Posterior vena cava (tissue), 2 donors: ENCODE measurements around the gene OGFR. TPM values are rescaled to one million over a fixed set of nuclear protein-coding genes. Genes with fewer than 3 reads are reported as not detected.

Source experiments
- DNase-seq: peaks from one replicate; pipeline ENCODE4 v3.0.0-alpha.2; 2020; ENCODE audit warnings: low spot score
- intact Hi-C, 2 donors: fragments of 100-400 bp; cut with DNase I; formaldehyde crosslinking; loops; one replicate each; pipeline versions ENCODE4 v1.14.1 to v1.14.2; 2022 to 2023
- total RNA-seq, 2 donors: library from RNA; stranded (reverse); fragmentation: NEBNext Ultra II Directional; extraction: Animal tissue kit (Norgen Biotek cat#: 25700); gene quantifications; one replicate each; pipeline ENCODE4 v1.2.1, GENCODE V29; 2021
- donor health status: DM: yes; HTN: yes; CAD: no.
- donor health status: DM: yes; HTN: yes; CAD: no.

OGFR gene
- total RNA-seq, 2 donors from 2014 or later, result 27.7 to 29.4 TPM

- intact Hi-C loops, result no loop called here
- DNase-seq, result no peak
These were observed 24.0 kb downstream of the OGFR start for GRCh38 chr20:62828511-62829230.

GRCh38 chr20:62829231-62830230, 24.9 kb downstream of the OGFR start:
- no peak for DNase-seq
- intact Hi-C loops, result no loop called here

DNA sequence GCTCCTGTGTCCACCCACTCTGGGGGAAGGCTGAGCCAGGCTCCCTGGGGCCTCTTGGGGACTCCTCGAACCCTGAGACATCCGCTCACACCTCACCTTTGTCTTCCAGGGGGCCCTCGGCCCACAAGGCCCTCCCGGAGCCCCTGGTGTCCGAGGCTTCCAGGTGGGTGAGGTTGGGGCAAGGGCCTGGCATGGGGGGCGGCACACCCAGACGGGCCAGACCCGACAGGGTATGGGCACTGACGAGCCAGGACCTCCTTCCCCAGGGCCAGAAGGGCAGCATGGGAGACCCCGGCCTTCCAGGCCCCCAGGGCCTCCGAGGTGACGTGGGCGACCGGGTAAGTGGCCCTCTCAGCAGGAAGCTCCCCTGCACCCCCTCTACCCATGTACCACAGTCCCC, 25.6 kb downstream of the OGFR start:
- no peak for DNase-seq
- intact Hi-C loops, result no loop called here

DNA sequence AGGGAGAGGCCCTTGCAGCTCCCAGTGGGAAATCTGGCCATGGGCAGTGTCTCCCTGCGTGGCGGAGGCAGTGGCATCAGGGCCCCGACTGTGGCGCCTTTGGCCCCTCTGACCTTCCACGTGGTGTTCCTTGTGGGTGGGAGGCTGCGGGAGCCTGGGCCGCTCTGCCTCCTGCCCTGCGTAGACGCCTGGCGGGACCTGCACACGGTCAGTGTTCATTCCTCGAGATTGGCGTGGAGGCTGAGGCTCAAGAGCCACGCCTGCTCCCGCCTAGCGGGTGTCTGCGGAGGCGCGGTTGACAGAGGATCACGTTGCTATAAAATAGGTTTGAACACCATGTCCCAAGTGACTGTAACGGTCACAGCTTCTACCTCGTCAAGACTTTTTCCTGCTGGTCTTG, 26.2 kb downstream of the OGFR start:
- intact Hi-C loops, result no loop called here
- DNase-seq, result no peak

DNA sequence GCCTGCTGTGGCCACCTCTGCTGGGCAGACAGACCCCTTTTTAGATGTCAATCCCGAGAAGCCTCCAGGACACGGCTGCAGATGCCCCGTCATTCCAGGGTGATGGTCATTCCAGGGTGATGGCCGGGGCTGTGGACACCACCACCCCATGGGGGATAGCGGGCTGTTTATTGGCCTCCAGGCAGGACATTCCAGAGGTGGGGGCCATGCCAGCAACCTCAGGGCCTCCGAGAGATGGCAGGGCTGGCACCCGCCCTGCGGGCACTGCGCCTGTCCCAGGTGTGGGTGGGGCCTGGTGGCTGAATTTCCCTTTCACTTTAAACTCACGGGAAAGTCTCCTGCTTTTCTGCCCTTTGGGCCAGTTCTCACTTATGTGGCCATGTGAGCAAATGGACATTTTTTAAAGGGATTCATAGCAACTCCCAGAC, 26.7 kb downstream of the OGFR start:
- no peak for DNase-seq
- intact Hi-C loops, result no loop called here

DNA sequence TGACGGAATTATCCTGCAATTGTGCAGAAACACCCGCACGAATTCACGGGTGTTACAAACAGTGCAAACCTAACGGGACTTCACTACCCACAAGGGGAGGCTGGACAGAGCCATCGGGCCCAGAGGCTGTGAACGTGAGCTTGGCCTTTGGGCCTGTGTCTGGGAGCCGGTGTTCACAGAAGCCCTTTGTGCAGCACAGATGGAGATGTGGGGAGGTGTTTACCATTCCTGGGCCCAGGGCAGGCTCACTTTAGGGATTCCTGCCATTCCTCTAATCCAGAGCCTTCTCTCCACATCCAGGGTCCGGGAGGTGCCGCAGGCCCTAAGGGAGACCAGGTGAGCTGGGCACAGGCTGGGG, 27.2 kb downstream of the OGFR start:
- no peak for DNase-seq
- intact Hi-C loops, result no loop called here

GRCh38 chr20:62832212-62832922, 27.7 kb downstream of the OGFR start:
- intact Hi-C loops, result no loop called here
- DNase-seq, result no peak

- intact Hi-C loops, result no loop called here
- no peak for DNase-seq
These were observed 28.3 kb downstream of the OGFR start for GRCh38 chr20:62832951-62833391.

DNA sequence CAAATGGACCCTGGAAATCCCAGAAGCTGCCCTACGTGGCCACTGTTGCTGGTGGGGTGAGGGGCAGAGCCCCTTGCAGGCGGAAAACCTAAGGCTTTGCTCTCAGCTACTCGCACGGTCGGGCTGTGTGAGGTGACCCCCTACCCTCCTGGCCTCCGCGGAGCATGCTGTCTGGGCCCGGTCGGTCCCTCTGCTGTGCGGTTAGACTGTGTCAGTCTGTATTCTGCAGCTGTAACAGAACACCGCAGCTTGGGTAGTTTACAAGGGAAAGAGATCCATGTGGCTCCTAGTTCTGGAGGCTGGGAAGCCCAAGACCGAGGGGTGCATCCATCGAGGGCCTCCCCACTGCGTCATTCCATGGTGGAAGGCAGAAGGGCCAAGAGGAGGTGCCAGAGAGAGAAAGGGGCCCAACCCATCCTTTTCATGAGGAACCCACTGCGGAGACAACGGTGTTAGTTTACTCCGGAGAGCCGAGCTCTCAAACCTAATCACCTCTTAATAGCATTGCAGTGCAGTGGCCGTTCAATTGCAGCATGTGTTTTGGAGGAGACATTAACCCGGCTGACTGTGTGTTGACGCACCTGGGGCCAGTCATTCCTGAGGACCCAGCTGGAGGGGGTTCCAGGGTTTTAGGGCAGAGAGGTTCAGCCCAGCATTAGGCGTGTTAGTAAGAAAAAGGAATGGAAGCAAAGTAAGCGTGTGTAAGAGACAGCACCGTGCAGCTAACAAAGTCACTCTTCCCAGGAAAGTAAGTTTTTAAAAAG, 30.5 kb downstream of the OGFR start:
- intact Hi-C loops, result no loop called here
- no peak for DNase-seq

- intact Hi-C loops, result no loop called here
- no peak for DNase-seq
These were observed 31.6 kb downstream of the OGFR start for GRCh38 chr20:62835931-62836861.

DNA sequence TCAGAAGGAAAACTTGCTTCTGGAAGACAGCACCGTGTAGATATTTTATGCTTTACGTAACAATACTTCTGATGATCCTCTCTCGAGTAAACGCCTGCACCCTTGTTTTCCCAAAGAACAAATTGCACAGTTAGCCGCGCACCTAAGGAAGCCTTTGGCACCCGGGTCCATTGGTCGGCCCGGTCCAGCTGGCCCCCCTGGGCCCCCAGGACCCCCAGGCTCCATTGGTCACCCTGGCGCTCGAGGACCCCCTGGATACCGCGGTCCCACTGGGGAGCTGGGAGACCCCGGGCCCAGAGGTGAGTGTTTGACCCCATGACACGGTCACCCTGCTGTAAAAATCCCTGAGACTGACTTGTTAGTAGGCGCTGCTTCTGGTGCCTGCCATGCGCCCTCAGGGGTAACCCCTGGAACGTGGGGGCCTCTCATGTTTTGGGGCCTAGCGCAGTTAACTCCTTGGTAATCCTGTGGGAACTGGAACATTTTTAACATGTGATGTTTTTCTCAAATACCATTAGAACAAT, 32.4 kb downstream of the OGFR start:
- intact Hi-C loops, result no loop called here
- no peak for DNase-seq

- DNase-seq, result no peak
- intact Hi-C loops, result no loop called here
These were observed 33.1 kb downstream of the OGFR start for GRCh38 chr20:62837790-62838127.

GRCh38 chr20:62838128-62838891, 33.7 kb downstream of the OGFR start:
- peak; percentile 76 for DNase-seq
- intact Hi-C loops, result no loop called here

DNA sequence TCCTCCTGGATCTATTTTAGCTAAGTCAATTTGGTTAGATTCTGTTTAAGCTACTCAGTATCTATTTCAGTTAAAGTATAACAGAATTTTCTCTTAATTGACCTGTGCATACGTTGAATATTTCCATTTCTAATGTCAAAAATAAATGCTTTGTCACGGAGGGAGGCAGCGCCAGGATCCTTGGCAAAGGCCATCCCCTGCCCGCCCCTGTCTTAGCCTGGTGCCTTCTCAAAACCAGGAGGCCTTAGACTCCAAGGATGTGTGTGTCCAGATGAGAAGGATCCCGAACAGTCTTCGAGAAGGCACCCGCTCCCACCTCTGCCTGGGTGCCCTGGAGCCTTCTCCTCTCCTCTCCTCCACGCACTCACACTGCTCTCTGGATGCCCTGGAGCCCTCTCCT, 34.6 kb downstream of the OGFR start:
- intact Hi-C loops, result no loop called here
- no peak for DNase-seq

- DNase-seq, result peak; percentile 51
- intact Hi-C loops, result no loop called here
These were observed 35.2 kb downstream of the OGFR start for GRCh38 chr20:62839816-62840215.

GRCh38 chr20:62840244-62841197, 35.9 kb downstream of the OGFR start:
- peak; percentile 58 for DNase-seq
- intact Hi-C loops, result no loop called here
